Parathyroid adenoma (tissue), 2 donors: Measurements from ENCODE around the gene ST8SIA2.

Experiments used
- H2AFZ ChIP-seq: fragments of 300-600 bp; sonication (generic); one replicate; pipeline ENCODE4 v1.7.0; 2017; ENCODE audit warnings: antibody characterized with exemption, mild to moderate bottlenecking
- H3K27ac ChIP-seq: fragments of 300-600 bp; sonication (generic); one replicate; pipeline ENCODE4 v1.7.0; 2017
- H3K27me3 ChIP-seq: fragments of 300-600 bp; sonication (generic); one replicate; pipeline ENCODE4 v1.7.0; 2017; ENCODE audit warnings: low read length; ENCODE audit not compliant: control insufficient read depth, insufficient read depth
- H3K36me3 ChIP-seq: fragments of 300-600 bp; sonication (generic); one replicate; pipeline ENCODE4 v1.7.0; 2017; ENCODE audit warnings: low read length; ENCODE audit not compliant: control insufficient read depth, insufficient read depth
- H3K4me1 ChIP-seq: fragments of 300-600 bp; sonication (generic); one replicate; pipeline ENCODE4 v1.7.0; 2017; ENCODE audit warnings: control low read depth
- H3K4me2 ChIP-seq: fragments of 300-600 bp; sonication (generic); one replicate; pipeline ENCODE4 v1.7.0; 2017; ENCODE audit warnings: low read length
- H3K4me3 ChIP-seq: fragments of 300-600 bp; sonication (generic); one replicate; pipeline ENCODE4 v1.7.0; 2017; ENCODE audit warnings: low read depth, low read length
- H3K79me2 ChIP-seq: fragments of 300-600 bp; sonication (generic); one replicate; pipeline ENCODE4 v1.7.0; 2017; ENCODE audit warnings: control low read depth
- H3K9ac ChIP-seq: fragments of 300-600 bp; sonication (generic); one replicate; pipeline ENCODE4 v1.7.0; 2017; ENCODE audit warnings: mild to moderate bottlenecking
- H3K9me3 ChIP-seq: fragments of 300-600 bp; sonication (generic); one replicate; pipeline ENCODE4 v1.7.0; 2017; ENCODE audit warnings: low read length; ENCODE audit not compliant: control insufficient read depth
- TF ChIP-seq, protein P1 (sequence below): fragments of 300-600 bp; sonication (generic); IDR thresholded peaks from one replicate; pipeline ENCODE4 v1.7.0; 2017; ENCODE audit warnings: antibody characterized with exemption, mild to moderate bottlenecking
- donor health status: primary hyperparathyroidism.

The ST8SIA2 gene

DNA sequence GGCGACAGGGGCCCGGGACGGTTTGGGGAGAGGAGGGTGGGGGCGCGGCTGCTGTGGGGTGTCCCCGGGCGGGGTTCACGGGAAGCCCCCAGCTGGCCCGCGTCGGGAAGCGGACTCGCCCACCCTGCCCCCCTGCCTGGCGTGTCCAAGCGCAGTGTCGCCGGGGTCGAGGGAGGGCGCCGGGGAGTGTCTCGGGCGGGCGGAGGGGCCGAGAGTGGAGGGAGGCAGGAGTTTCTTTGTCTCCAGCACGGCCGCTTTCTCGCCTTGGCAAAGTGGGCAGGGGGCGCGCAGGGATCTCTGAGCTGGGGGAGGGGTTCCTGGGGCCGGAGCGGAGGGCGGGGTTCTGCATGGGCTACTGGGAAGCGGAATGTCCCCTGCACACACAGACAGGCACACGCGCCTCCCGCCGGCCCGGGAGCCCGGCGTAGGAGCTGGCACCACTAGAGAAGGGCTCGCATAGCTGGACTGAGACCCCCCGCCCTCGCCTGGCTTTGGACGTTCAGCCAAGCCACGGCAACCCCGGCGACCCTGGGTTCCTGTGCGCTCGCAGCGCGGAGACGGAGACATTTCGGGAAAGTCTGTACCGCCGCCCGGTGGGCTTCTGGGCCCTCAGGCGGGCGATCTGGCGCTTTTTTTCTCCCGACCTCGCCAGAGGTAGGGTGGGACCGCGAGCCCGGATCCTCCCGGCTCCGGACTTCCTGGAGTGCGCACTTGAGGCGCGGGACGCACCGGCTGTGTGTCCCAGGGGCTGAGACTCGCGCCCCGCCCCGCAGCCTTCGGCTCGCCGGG lies 822 bp downstream of the ST8SIA2 start:
- Histone ChIP-seq H3K9me3 (no peaks in the 10 kb centered on the region), H3K4me3 (no peak overlapping the region), H3K4me1 (no peaks in the 10 kb centered on the region), H3K27ac (no peak overlapping the region), H2AFZ (no peak overlapping the region), H3K9ac (no peak overlapping the region), H3K36me3 (no peaks in the 10 kb centered on the region), H3K79me2 (no peaks in the 10 kb centered on the region), H3K27me3 (no peaks in the 10 kb centered on the region), H3K4me2 (no peak overlapping the region)
- TF ChIP-seq, protein P1, sequence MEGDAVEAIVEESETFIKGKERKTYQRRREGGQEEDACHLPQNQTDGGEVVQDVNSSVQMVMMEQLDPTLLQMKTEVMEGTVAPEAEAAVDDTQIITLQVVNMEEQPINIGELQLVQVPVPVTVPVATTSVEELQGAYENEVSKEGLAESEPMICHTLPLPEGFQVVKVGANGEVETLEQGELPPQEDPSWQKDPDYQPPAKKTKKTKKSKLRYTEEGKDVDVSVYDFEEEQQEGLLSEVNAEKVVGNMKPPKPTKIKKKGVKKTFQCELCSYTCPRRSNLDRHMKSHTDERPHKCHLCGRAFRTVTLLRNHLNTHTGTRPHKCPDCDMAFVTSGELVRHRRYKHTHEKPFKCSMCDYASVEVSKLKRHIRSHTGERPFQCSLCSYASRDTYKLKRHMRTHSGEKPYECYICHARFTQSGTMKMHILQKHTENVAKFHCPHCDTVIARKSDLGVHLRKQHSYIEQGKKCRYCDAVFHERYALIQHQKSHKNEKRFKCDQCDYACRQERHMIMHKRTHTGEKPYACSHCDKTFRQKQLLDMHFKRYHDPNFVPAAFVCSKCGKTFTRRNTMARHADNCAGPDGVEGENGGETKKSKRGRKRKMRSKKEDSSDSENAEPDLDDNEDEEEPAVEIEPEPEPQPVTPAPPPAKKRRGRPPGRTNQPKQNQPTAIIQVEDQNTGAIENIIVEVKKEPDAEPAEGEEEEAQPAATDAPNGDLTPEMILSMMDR = no peak

DNA sequence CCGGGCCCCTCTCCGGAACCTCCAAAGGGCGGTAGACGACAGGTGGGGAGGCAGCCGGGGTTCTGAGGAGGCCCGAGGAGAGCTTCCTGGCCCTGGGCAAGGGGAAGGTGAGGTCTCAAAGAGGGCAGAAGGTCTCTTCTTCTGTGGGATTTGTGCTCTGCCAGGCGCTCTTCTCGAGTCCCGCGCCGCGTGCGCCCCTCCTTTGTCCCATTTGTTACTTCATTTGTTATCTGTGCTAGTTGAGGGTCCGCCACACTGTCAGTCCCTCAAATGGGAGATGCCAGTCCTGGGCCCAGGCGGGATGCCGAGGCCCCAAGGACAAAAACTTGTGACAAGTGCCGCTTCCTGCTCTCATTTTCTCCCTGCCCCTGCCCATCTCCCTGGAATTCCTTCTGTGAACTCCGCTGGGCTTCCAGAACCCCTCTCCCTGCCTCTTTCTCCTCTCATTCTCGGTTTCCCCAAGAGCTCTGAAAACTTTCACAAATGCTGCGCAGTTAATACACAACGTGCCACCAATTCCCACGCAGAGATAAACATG lies 1.5 kb downstream of the ST8SIA2 start:
- no peaks in the 10 kb centered on the region for H3K36me3 ChIP-seq
- TF ChIP-seq, protein P1 = no peak
- no peak overlapping the region for H3K4me3 ChIP-seq
- no peaks in the 10 kb centered on the region for H3K79me2 ChIP-seq
- no peaks in the 10 kb centered on the region for H3K4me1 ChIP-seq
- no peaks in the 10 kb centered on the region for H3K9me3 ChIP-seq
- no peak overlapping the region for H3K4me2 ChIP-seq
- H3K27ac ChIP-seq = no peak overlapping the region
- no peak overlapping the region for H3K9ac ChIP-seq
- no peak overlapping the region for H2AFZ ChIP-seq
- H3K27me3 ChIP-seq = no peaks in the 10 kb centered on the region

DNA sequence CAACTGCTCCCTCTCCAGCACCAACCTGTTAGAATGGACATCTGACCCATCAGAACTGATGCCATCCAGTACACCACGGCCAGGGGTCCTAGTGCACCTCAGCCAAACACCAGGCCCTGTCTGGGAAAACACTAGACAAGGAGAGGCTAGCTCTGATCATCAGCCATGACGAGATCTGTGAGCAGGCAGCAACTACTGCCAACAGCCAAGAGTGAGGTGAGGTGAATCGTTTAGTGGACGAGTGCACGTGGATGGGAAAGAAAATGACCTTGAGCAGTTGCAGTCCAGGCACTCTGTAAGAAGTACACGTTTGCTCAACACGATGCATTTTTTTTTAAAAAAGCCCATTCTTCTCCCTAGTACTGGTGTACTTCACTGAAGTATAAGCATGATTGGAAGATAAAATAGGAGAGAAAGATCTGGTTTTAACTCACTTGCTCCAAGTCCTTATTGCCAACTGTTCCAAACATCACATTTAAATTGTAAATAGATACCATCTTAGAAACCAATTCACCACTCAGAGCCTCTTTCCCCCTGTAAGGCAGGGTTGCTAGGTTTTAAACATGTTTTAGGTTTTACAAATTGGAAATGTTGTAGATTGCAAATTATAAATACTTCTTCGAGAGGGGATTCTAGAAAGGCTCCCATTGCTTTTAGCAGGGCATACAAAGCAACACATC lies 5.7 kb downstream of the ST8SIA2 start:
- Histone ChIP-seq H3K36me3 (no peaks in the 10 kb centered on the region), H3K27me3 (no peaks in the 10 kb centered on the region), H3K4me3 (no peak overlapping the region), H3K9me3 (no peaks in the 10 kb centered on the region), H3K9ac (no peak overlapping the region), H3K4me2 (no peak overlapping the region), H2AFZ (no peak overlapping the region), H3K27ac (no peak overlapping the region), H3K79me2 (no peaks in the 10 kb centered on the region), H3K4me1 (no peaks in the 10 kb centered on the region)
- TF ChIP-seq, protein P1 = no peak

DNA sequence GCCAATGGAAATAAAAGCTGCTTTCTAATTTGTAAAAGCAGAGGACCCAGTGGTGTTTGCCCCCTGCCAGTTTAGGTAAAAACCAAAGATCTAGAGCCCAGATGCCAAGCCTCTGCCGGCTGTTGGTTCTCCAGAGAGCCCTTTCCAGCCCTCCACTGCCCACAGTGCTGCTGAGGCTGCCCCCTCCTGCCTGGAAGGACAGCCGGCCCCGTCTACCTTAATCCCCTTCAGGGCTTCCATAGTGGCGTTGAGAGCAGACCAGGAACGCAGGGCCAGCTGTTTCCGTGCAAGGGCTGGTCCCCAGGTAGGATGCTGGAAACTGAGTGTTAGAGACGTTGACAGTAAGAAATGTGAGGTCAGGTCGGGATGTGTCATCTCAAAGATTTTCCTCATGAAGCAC lies 6.9 kb downstream of the ST8SIA2 start:
- Histone ChIP-seq H3K27me3 (no peaks in the 10 kb centered on the region), H3K79me2 (no peaks in the 10 kb centered on the region)

More for the DNA sequence above, 6.9 kb downstream of the ST8SIA2 start:
- Histone ChIP-seq H3K9me3 (no peaks in the 10 kb centered on the region), H3K4me1 (no peaks in the 10 kb centered on the region), H3K9ac (no peak overlapping the region), H2AFZ (no peak overlapping the region), H3K4me2 (no peak overlapping the region), H3K36me3 (no peaks in the 10 kb centered on the region), H3K4me3 (no peak overlapping the region), H3K27ac (no peak overlapping the region)
- TF ChIP-seq, protein P1 = no peak
